KG1 (cell line): ENCODE measurements around the gene NPR1.
A peak's percentile ranks its signal among the peaks of the same experiment; 100 is the strongest.
"Not testable (repeated sequence)": the region's sequence is repeated elsewhere in the genome, so short reads cannot be mapped to it uniquely, and the experiment has no call there.

Source experiments
- DNase-seq: peaks from one replicate; lab custom pipeline; 2025; lab: John Stamatoyannopoulos, UW

The NPR1 gene

DNA sequence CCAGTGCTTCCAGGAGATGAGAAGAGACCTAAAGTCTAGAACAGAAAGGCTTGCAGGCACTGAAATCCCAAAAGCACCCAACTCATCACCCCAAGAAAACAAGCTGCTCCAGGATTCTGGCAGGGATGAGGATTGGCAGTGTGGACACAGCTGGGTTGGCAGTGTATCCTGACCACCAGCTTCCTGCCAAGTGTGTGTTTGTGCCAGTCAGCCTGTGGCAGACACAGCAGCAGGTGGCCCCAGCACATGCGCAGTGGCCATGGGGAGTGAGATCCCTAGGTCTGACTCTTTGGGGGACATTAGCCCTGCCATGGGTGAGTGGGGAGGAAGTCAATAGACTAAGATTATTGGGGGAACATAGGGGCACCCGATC lies 28.6 kb upstream of the NPR1 start:
- no peak for DNase-seq

DNA sequence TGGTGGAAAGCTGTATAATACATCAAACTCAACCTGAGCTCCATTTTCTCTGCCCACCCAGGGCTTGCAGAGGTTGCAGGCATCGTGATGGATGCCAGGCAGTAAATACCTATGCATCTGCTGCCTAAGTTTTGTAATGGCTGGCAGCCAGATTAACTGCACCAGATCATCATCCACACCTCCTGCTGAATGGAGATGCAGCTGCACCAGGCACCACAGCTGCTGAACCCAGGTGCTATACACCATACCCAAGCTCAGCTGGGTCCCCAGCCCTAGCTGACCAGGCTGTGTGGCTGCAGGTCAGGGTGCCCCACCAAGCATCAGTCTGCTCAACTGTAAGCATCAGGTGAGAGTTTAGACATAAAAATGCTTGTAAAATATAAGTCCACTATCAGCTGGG lies 26.7 kb upstream of the NPR1 start:
- DNase-seq = no peak

DNA sequence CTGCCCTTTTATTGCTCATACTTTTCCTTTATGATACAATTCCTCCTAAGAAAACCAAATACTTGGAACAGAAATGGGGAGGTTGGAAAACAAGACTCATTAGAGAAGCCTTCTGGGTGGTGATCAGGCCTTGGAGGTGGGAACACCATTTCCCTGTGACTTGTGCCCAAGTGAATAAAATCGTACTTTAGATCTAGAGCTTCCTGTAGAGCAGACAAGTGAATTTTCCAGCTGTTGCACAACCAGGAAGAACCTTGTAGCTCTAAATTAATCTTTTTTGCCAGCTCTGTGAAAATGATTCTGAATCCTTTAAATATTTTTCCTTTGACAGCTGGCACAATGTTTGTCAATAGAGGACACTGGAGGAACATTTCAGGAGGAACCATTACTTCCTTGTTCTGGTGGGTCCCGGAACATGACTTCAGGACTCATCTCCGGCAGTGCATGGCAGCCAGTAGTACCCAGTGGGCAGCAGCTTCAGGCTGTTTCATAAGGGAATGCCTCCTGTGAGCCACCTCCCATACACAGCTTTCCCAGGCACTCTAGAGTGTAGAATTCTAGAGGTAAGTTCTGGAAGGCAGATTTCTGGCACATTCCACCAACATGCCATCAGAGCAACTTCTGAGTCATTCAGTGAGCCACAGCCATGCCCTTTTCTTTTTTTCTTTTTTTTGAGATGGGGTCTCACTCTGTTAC lies 25.5 kb upstream of the NPR1 start:
- DNase-seq = no peak

DNA sequence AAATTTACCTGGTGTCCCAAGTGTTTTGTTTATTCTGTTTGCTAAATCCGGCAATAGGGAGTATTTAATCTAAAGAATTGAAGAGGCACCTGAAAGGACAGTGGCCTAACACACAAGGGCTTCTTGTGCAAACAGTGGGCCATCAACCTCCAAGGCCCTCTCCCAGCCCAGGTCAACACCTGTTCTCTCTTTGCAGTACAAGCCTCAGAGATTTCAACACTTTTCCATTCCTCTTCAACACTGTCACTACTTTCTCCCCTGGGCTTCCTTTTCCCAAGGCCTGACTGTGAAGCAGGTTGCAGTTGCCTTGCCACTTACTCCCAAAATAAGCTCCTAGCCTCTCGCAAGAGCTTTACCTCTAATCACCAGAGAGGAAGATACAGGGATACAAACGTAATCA lies 23.2 kb upstream of the NPR1 start:
- DNase-seq = no peak

- peak; percentile 83 for DNase-seq
Measured at GRCh38 chr1:153658400-153659174, 19.9 kb upstream of the NPR1 start, which contains the start of gene SNAPIN. Gene SNAPIN, plus strand, starts transcription at chr1:153658703. Its CDS starts 41 bp downstream, at chr1:153658744.

DNA sequence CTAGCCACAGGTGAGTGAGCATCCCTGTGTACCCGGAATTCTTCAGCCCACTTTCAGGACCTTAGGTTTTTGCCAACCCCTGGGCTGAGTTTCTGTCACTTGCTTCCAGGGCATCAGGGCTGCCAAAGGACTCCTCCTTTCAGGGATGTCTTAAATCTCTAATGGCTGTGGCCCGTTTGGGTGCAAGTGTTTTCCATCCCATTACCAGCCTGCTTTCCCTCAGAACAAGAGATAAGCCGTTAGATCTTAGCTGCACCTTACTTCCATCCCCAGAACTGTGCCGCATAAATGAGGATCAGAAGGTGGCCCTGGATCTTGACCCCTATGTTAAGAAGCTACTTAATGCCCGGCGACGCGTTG lies 19.3 kb upstream of the NPR1 start:
- DNase-seq = no peak

DNA sequence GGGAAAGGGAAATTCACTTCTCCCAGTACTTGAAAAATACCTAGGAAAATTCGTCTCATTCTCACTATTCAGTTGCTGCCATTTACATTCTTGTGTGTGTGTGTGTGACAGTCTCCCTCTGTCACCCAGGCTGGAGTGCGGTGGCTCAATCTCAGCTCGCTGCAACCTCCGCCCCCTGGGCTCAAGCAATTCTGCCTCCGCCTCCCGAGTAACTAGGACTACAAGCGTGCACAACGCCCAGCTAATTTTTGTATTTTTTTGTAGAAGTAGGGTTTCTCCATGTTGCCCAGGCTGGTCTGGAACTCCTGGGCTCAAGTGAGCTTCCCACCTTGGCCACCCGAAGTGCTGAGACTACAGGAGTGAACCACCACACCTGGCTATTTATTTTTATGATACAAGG lies 18.8 kb upstream of the NPR1 start:
- DNase-seq = no peak

- DNase-seq = no peak
Measured at GRCh38 chr1:153661111-153661708, 17.3 kb upstream of the NPR1 start.

DNA sequence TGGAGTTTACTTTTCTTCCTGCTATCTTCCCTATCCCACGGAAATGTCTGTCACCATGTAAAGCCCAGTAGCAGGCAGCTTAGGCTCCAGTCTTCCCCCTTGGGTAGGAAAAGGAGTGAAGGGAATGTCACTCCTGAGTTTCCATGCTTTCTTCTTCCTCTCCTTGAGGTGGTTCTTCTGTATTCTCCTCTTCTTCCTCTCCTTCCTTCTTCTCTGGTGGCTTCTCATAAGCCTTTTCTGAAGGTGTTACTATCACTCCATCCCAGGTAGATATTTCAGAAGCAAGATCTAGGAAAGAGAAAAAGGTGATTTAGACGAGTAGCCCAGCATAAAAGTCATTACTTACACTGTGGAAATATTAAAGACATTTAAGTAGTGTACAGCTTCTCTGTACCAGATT lies 16.2 kb upstream of the NPR1 start:
- no peak for DNase-seq

DNA sequence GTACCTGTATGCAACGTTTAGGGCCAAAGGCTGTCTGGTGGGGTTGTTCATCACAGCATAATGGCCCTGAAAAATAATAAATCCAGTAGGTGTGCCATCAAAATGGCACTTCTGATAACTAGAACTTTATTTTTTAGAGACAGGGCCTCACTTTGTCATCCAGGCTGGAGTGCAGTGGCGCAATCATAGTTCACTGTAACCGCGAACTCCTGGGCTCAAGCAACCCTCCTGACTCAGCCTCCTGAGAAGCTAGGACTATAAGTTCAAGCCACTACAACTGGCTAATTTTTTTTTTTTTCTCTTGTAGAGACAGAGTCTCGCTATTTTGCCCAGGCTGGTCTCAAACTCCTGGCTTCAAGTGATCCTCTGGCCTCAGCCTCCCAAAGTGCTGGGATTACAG lies 15.3 kb upstream of the NPR1 start:
- DNase-seq = no peak

GRCh38 chr1:153667439-153667838 lies 11.0 kb upstream of the NPR1 start:
- no peak for DNase-seq

DNA sequence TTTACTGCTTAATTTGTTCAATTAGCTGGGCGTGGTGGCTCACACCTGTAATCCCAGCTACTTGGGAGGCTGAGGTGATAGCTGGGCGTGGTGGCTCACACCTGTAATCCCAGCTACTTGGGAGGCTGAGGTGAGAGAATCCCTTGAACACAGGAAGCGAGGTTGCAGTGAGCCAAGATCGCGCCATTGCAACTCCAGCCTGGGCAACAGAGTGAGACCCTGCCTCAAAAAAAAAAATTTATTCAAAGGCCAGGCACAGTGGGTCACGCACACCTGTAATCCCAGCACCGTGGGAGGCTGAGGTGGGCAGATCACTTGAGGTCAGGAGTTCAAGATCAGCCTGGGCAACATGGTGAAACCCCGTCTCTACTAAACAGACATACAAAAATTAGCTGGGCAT lies 9.8 kb upstream of the NPR1 start:
- DNase-seq = not testable (repeated sequence)

GRCh38 chr1:153669606-153670005 lies 8.9 kb upstream of the NPR1 start:
- DNase-seq = no peak

DNA sequence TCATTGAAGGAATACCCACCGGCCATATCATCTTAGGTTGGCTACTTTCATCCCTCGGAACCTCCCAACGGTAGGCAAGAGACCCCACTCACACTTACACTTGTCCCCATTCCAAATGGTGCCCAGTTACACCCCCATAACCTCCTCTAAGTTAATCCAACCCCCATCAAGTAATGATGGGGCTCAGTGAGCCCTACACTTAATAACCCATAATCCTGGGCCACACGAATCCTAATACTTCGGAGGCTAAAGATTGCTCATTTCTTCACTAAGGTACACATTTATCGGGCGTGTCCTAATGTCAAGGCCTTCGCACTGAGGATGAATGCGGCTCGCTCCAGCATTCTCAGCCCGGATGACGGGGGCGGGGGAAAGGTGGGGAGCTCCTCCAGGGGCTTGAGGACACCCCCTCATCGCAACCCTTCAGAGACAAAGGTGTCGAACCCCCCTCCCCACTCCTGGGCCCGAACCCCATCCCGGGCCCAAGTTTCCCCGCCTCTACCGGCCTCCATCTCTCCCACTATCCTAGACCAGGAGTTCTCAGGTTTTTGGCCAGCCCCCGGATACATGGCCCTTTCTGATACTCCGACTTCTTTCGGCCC lies 8.1 kb upstream of the NPR1 start:
- DNase-seq = no peak

GRCh38 chr1:153670859-153671627 lies 7.4 kb upstream of the NPR1 start, which contains the start of gene ILF2:
Gene ILF2, minus strand, starts transcription at chr1:153670993. Its CDS starts 71 bp downstream, at chr1:153670922.
- DNase-seq = peak; percentile 97

DNA sequence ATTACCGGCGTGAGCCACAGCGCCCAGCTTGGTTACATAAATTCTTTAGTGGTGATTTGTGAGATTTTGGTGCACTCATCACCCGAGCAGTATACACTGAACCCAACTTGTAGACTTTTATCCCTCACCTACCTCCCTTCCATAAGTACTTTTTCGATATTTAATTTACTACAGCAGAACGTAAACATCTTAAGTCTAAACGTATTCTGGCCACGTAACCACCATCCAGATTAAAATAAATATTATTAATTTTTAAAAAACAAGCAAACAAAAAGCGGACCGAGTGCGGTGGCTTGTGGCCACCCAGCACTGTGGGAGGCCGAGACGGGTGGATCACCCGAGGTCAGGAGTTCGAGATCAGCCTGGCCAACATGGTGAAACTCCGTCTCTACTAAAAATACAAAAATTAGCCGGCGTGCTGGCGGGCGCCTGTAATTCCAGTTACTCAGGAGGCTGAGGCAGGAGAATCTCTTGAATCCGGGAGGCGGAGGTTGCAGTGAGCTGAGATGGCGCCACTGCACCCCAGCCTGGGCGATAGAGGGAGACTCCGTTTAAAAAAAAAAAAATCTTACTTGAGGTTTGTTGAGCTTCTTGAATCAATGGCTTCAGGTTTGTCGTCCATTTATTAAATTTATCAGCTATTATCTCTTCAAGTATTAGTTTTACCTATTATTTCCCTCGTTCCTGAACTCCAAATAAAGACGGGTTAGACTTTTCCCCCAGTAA lies 6.7 kb upstream of the NPR1 start:
- DNase-seq = not testable (repeated sequence)

- DNase-seq = no peak
Measured at GRCh38 chr1:153673511-153673910, 5.0 kb upstream of the NPR1 start.

GRCh38 chr1:153677718-153678518 lies 570 bp upstream of the NPR1 start:
- DNase-seq = peak; percentile 12

DNA sequence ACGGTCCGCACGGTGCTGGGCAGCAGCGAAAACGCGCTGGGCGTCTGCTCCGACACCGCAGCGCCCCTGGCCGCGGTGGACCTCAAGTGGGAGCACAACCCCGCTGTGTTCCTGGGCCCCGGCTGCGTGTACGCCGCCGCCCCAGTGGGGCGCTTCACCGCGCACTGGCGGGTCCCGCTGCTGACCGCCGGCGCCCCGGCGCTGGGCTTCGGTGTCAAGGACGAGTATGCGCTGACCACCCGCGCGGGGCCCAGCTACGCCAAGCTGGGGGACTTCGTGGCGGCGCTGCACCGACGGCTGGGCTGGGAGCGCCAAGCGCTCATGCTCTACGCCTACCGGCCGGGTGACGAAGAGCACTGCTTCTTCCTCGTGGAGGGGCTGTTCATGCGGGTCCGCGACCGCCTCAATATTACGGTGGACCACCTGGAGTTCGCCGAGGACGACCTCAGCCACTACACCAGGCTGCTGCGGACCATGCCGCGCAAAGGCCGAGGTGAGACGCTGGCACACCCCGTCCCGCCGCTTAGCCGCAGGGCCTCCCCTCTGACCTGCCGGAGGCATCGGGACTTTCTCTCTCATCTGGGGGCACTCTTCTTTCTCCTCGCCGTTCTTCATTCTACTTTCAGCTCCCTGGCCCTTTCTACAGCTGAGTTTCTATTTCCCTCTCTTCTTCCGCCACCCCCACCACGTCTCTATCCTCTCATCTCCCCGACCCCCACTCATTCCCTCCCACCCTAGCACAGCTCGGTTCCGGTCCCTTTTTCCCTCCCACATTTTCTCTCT lies 1.0 kb downstream of the NPR1 start:
- no peak for DNase-seq

DNA sequence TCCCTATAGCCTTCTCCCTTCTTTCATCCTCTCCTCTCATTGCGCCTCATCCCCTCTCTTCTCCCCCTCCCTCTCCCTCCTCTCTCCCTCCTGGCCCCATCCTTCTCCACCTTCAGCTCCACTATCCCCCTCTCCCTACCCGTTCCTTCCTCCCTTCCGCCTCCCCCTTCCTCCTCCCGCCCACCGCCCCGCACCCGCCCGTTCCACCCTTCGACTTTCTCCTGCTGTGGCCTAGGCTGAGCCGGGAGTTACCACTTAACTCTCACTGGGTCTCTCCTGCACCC lies 1.6 kb downstream of the NPR1 start:
- no peak for DNase-seq
